Adrenal gland (tissue), 5 donors: ENCODE measurements around the gene NR1H2.

Source experiments
- CTCF ChIP-seq, 6 experiments: fragments of 450-650 bp in 4 of 6; fragments of 200-600 bp in 2 of 6; sonication (generic) in 1 of 6; IDR thresholded peaks; 1 replicate in 5 of 6; 2 replicates in 1 of 6; pipeline versions ENCODE4 v1.5.1 to v1.8.0; 2016 to 2021; ENCODE audit warnings: antibody characterized with exemption in 6 of 6, mild to moderate bottlenecking in 2 of 6, moderate library complexity in 1 of 6
- POLR2A ChIP-seq, 2 donors: fragments of 450-650 bp; IDR thresholded peaks; one replicate each; pipeline ENCODE4 v1.6.1; 2017; ENCODE audit warnings: antibody characterized with exemption in 2 of 2, mild to moderate bottlenecking in 2 of 2, moderate library complexity in 1 of 2
- donor health status: DM: no; HTN: no; CAD: no.

- TF ChIP-seq CTCF (IDR thresholded peaks at IDR 0.05): no peak
- TF ChIP-seq POLR2A (IDR thresholded peaks at IDR 0.05): no peak
Measured at GRCh38 chr19:50399368-50399745, 23.1 kb downstream of the NR1H2 start.
